IMR-90 (cell line): ENCODE results near the gene CSNK1G2. TPM values are rescaled to one million over a fixed set of nuclear protein-coding genes. Genes with fewer than 3 reads are reported as not detected.

Source experiments
- ATAC-seq: fragments of 200-7000 bp; cut with Tn5 transposase; 2 replicates; pipeline ENCODE4 v1.9.1; 2020; ENCODE audit warnings: low read depth, mild to moderate bottlenecking, moderate library complexity
- BruUV-seq: library from RNA; stranded (reverse); fragments of 400-500 nt; replicated peaks from 2 replicates; lab custom pipeline; 2021; lab: Mats Ljungman, UMichigan
- CTCF ChIA-PET: fragments of 300-600 bp; formaldehyde crosslinking; extraction: SDS; loops from one replicate; lab custom pipeline; 2021; ENCODE audit warnings: antibody characterized with exemption; lab: Yijun Ruan, JAX
- POLR2A ChIA-PET: fragments of 300-600 bp; sonication (Branson Sonifier 250); formaldehyde crosslinking; loops from one replicate; lab custom pipeline; 2022; ENCODE audit warnings: antibody characterized with exemption; ENCODE audit not compliant: unreplicated experiment; lab: Charles Lee
- DNase-seq: peaks from one replicate; pipeline ENCODE4 v3.0.0; 2013
- H2AFZ ChIP-seq: replicated peaks from 2 replicates; pipeline ENCODE3; 2013; ENCODE audit warnings: low read length, mild to moderate bottlenecking; ENCODE audit not compliant: poor library complexity
- H2AK5ac ChIP-seq: 2 replicates; pipeline ENCODE4 v1.6.1; 2013; ENCODE audit warnings: low read depth, low read length, inconsistent platforms
- H2AK9ac ChIP-seq: replicated peaks from 2 replicates; pipeline ENCODE3; 2013; ENCODE audit warnings: mild to moderate bottlenecking, low read depth, low read length, moderate library complexity; ENCODE audit not compliant: poor library complexity
- H2BK120ac ChIP-seq: 2 replicates; pipeline ENCODE4 v1.6.1; 2013; ENCODE audit warnings: low read depth, low read length, inconsistent platforms
- H2BK15ac ChIP-seq: 3 replicates; pipeline ENCODE4 v1.6.1; 2013; ENCODE audit warnings: low read depth, low read length, inconsistent platforms
- H2BK20ac ChIP-seq: 2 replicates; pipeline ENCODE4 v1.6.1; 2013; ENCODE audit warnings: low read depth, mild to moderate bottlenecking, inconsistent platforms, low read length, moderate library complexity
- H2BK5ac ChIP-seq: 2 replicates; pipeline ENCODE4 v1.6.1; 2013; ENCODE audit warnings: mild to moderate bottlenecking, low read depth, low read length, inconsistent platforms; ENCODE audit not compliant: poor library complexity, severe bottlenecking
- H3K14ac ChIP-seq: replicated peaks from 2 replicates; pipeline ENCODE4 v1.6.1; 2013; ENCODE audit warnings: low read depth, low read length, inconsistent platforms
- H3K18ac ChIP-seq: 2 replicates; pipeline ENCODE4 v1.6.1; 2013; ENCODE audit warnings: low read depth, low read length, control low read depth
- H3K23ac ChIP-seq: 2 replicates; pipeline ENCODE4 v1.6.1; 2013; ENCODE audit warnings: low read depth, low read length, inconsistent platforms
- H3K27ac ChIP-seq: 2 replicates; pipeline ENCODE4 v1.5.1; 2013; ENCODE audit warnings: mild to moderate bottlenecking, control low read depth, low read length; ENCODE audit not compliant: insufficient read depth
- H3K27me3 ChIP-seq: 2 replicates; pipeline ENCODE4 v1.6.1; 2013; ENCODE audit warnings: low read length; ENCODE audit not compliant: control insufficient read depth, insufficient read depth
- H3K36me3 ChIP-seq: 2 replicates; pipeline ENCODE4 v1.6.1; 2013; ENCODE audit warnings: low read length, mixed read lengths; ENCODE audit not compliant: control insufficient read depth, insufficient read depth
- H3K4ac ChIP-seq: 2 replicates; pipeline ENCODE4 v1.6.1; 2013; ENCODE audit warnings: low read depth, low read length, inconsistent platforms
- H3K4me1 ChIP-seq: 2 replicates; pipeline ENCODE4 v1.6.1; 2013; ENCODE audit warnings: low read length, mixed read lengths; ENCODE audit not compliant: control insufficient read depth, insufficient read depth
- H3K4me2 ChIP-seq: 2 replicates; pipeline ENCODE4 v1.6.1; 2013; ENCODE audit warnings: low read depth, mild to moderate bottlenecking, control low read depth, low read length, moderate library complexity
- H3K4me3 ChIP-seq: 2 replicates; pipeline ENCODE4 v1.5.1; 2013; ENCODE audit warnings: low read depth, mild to moderate bottlenecking, control low read depth, low read length, moderate library complexity; ENCODE audit not compliant: insufficient read depth
- H3K56ac ChIP-seq: 2 replicates; pipeline ENCODE4 v1.6.1; 2013; ENCODE audit warnings: low read length, inconsistent platforms; ENCODE audit not compliant: insufficient read depth; ENCODE audit errors: extremely low read depth
- H3K79me1 ChIP-seq, 2 experiments: 2 replicates each; pipeline ENCODE4 v1.6.1; 2013; ENCODE audit warnings: low read length in 2 of 2, inconsistent platforms in 1 of 2, low read depth in 1 of 2
- H3K9ac ChIP-seq: 2 replicates; pipeline ENCODE4 v1.6.1; 2013; ENCODE audit warnings: low read depth, low read length, control low read depth
- H3K9me1 ChIP-seq: 2 replicates; pipeline ENCODE4 v1.6.1; 2013; ENCODE audit warnings: low read length, inconsistent platforms; ENCODE audit not compliant: insufficient read depth
- H3K9me3 ChIP-seq: 2 replicates; pipeline ENCODE4 v1.6.1; 2013; ENCODE audit warnings: low read length; ENCODE audit not compliant: control insufficient read depth, insufficient read depth
- H4K20me1 ChIP-seq: 2 replicates; pipeline ENCODE4 v1.6.1; 2013; ENCODE audit warnings: low read length, inconsistent platforms; ENCODE audit not compliant: insufficient read depth
- H4K5ac ChIP-seq: 2 replicates; pipeline ENCODE4 v1.6.1; 2013; ENCODE audit warnings: mild to moderate bottlenecking, low read depth, low read length, control low read depth
- H4K8ac ChIP-seq, 2 experiments: 2 replicates each; pipeline ENCODE4 v1.6.1; 2013; ENCODE audit warnings: low read depth in 2 of 2, low read length in 2 of 2, control low read depth in 1 of 2, inconsistent platforms in 1 of 2
- H4K91ac ChIP-seq: 2 replicates; pipeline ENCODE4 v1.6.1; 2013; ENCODE audit warnings: low read depth, low read length, inconsistent platforms; ENCODE audit not compliant: insufficient read depth
- CEBPB ChIP-seq: IDR thresholded peaks from 2 replicates; pipeline ENCODE4 v1.6.1; 2012; ENCODE audit warnings: low read depth, low read length, improper control_type of control experiment
- CHD1 ChIP-seq: IDR thresholded peaks from 2 replicates; pipeline ENCODE4 v1.6.1; 2012; ENCODE audit warnings: low read depth, low read length, improper control_type of control experiment
- FOS ChIP-seq: fragments of 150-350 bp; IDR thresholded peaks from 2 replicates; pipeline ENCODE4 v1.6.1; 2016; ENCODE audit warnings: low read depth, low read length
- MAFK ChIP-seq: IDR thresholded peaks from 2 replicates; pipeline ENCODE4 v1.6.1; 2012; ENCODE audit warnings: low read depth, low read length, improper control_type of control experiment
- MAZ ChIP-seq: IDR thresholded peaks from 2 replicates; pipeline ENCODE4 v1.6.1; 2012; ENCODE audit warnings: low read depth, mild to moderate bottlenecking, low read length, improper control_type of control experiment, moderate library complexity, borderline replicate concordance
- MXI1 ChIP-seq: IDR thresholded peaks from 2 replicates; pipeline ENCODE4 v1.6.1; 2012; ENCODE audit warnings: low read depth, mild to moderate bottlenecking, low read length, moderate library complexity, borderline replicate concordance
- NFE2L2 ChIP-seq: fragments of 150-350 bp; IDR thresholded peaks from 2 replicates; pipeline ENCODE4 v1.6.1; 2016; ENCODE audit warnings: low read depth, mild to moderate bottlenecking, low read length
- POLR2A ChIP-seq: IDR thresholded peaks from 2 replicates; pipeline ENCODE4 v1.6.1; 2012; ENCODE audit warnings: mild to moderate bottlenecking, low read depth, low read length
- RAD21 ChIP-seq: IDR thresholded peaks from 2 replicates; pipeline ENCODE4 v1.6.1; 2012; ENCODE audit warnings: low read length, improper control_type of control experiment
- RCOR1 ChIP-seq: IDR thresholded peaks from 2 replicates; pipeline ENCODE4 v1.6.1; 2012; ENCODE audit warnings: mild to moderate bottlenecking, low read length, improper control_type of control experiment; ENCODE audit not compliant: insufficient replicate concordance
- RFX5 ChIP-seq: IDR thresholded peaks from 2 replicates; pipeline ENCODE4 v1.8.0; 2012; ENCODE audit warnings: low read depth, mild to moderate bottlenecking, low read length, moderate library complexity
- SMC3 ChIP-seq: fragments of 150-350 bp; IDR thresholded peaks from 2 replicates; pipeline ENCODE4 v1.6.1; 2016; ENCODE audit warnings: low read depth, mild to moderate bottlenecking, antibody characterized with exemption, low read length, moderate library complexity
- WGBS, 2 experiments: methylation state at CpG; one replicate each; pipeline versions ENCODE4 v1.1.5 to v1.1.7; 2013; ENCODE audit warnings: missing lambda C conversion rate in 2 of 2; ENCODE audit not compliant: insufficient read length in 1 of 2; ENCODE audit errors: extremely low coverage in 2 of 2; 5-methylcytosine and 5-hydroxymethylcytosine counted together
- dilution Hi-C: fragments of 300-500 bp; cut with HindIII; formaldehyde crosslinking; loops from one replicate; pipeline ENCODE4 v1.14.3; 2018; ENCODE audit warnings: low sequenced_read_pairs; ENCODE audit not compliant: unreplicated experiment
- in situ Hi-C: fragments of 300-500 bp; cut with MboI; formaldehyde crosslinking; loops from 3 replicates; pipeline ENCODE4 v1.14.3; 2019; ENCODE audit warnings: low sequenced_read_pairs, inconsistent platforms, mixed read lengths
- intact Hi-C: fragments of 100-400 bp; cut with micrococcal nuclease; formaldehyde crosslinking; loops from 2 replicates; pipeline ENCODE4 v1.10.0; 2022
- polyA plus RNA-seq, 3 experiments: library from polyadenylated mRNA; depleted of rRNA; stranded (reverse); fragments of >200 nt; gene quantifications; 2 replicates each; pipeline ENCODE4 v1.2.3, GENCODE V29; 2012; ENCODE audit warnings: low replicate concordance in 1 of 3
- total RNA-seq: library from RNA; depleted of rRNA; stranded (reverse); fragments of >200 nt; gene quantifications from 2 replicates; pipeline ENCODE4 v1.2.3, GENCODE V29; 2012
- TF ChIP-seq, protein P1 (sequence below): conservative IDR thresholded peaks from 2 replicates; pipeline ENCODE4 v1.5.1; 2012; ENCODE audit warnings: mild to moderate bottlenecking, low read depth, low read length, improper control_type of control experiment
- TF ChIP-seq, protein P2 (sequence below): fragments of 150-350 bp; IDR thresholded peaks from 2 replicates; pipeline ENCODE4 v1.6.1; 2017; ENCODE audit warnings: mild to moderate bottlenecking, antibody characterized with exemption, low read length, low read depth
- TF ChIP-seq, protein P3 (sequence below): fragments of 150-350 bp; IDR thresholded peaks from 2 replicates; pipeline ENCODE4 v1.6.1; 2016; ENCODE audit warnings: low read depth, mild to moderate bottlenecking, low read length, moderate library complexity, borderline replicate concordance

The CSNK1G2 gene
- total and polyA plus RNA-seq, 2 of the 4 experiments (the other 2 are of a cell fraction) = 38.0 to 96.3 TPM

DNA sequence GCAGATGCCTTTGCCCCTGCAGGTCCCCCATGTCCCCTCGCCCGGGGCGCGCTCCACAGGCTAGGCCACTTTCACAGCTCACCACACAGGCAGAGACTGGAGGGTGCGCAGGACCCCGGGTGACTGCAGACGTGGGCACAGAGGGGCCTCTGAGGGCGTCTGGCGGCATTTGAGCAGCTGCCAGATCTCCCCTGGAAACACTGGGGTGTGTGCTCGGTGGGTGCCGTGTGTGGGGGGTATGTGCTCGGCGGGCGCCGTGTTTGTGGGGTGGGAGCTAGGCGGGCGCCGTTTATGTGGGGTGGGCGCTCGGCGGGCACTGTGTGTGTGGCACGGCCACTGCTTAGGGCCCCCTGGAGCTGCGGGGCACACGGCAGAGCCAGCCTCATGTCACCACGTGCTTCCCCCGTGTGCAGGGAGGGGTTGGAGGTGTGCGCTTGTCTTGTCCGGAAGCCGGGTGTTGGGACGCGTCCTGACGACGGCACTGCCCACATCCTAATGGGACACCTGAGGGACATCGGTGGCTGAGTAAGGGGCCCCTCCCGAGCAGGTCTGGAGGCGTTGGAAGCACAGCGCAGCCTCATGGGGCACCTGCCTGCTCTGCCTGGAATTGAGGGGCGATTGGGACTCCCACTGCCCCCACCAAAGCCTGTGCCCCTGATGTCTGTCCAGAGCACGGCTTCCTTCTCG is 16.7 kb downstream of the CSNK1G2 start:
- no peak overlapping the region for H2BK15ac ChIP-seq
- H4K91ac ChIP-seq = no peak overlapping the region
- 98% methylated on average over 10 of the region's 40 CpGs; no CpG with 5 or more reads in 1 of the 2 experiments for WGBS, 2 experiments
- BruUV-seq = no TSS peak
- TF ChIP-seq MAZ (no peak), RCOR1 (no peak), CEBPB (no peak), NFE2L2 (no peak), RAD21 (no peak), CHD1 (no peak), RFX5 (no peak), MXI1 (no peak), POLR2A (no peak), MAFK (no peak), SMC3 (no peak), FOS (no peak)
- TF ChIP-seq, protein P1, sequence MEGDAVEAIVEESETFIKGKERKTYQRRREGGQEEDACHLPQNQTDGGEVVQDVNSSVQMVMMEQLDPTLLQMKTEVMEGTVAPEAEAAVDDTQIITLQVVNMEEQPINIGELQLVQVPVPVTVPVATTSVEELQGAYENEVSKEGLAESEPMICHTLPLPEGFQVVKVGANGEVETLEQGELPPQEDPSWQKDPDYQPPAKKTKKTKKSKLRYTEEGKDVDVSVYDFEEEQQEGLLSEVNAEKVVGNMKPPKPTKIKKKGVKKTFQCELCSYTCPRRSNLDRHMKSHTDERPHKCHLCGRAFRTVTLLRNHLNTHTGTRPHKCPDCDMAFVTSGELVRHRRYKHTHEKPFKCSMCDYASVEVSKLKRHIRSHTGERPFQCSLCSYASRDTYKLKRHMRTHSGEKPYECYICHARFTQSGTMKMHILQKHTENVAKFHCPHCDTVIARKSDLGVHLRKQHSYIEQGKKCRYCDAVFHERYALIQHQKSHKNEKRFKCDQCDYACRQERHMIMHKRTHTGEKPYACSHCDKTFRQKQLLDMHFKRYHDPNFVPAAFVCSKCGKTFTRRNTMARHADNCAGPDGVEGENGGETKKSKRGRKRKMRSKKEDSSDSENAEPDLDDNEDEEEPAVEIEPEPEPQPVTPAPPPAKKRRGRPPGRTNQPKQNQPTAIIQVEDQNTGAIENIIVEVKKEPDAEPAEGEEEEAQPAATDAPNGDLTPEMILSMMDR = no peak
- TF ChIP-seq, protein P2, sequence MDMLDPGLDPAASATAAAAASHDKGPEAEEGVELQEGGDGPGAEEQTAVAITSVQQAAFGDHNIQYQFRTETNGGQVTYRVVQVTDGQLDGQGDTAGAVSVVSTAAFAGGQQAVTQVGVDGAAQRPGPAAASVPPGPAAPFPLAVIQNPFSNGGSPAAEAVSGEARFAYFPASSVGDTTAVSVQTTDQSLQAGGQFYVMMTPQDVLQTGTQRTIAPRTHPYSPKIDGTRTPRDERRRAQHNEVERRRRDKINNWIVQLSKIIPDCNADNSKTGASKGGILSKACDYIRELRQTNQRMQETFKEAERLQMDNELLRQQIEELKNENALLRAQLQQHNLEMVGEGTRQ = no peak
- TF ChIP-seq, protein P3, sequence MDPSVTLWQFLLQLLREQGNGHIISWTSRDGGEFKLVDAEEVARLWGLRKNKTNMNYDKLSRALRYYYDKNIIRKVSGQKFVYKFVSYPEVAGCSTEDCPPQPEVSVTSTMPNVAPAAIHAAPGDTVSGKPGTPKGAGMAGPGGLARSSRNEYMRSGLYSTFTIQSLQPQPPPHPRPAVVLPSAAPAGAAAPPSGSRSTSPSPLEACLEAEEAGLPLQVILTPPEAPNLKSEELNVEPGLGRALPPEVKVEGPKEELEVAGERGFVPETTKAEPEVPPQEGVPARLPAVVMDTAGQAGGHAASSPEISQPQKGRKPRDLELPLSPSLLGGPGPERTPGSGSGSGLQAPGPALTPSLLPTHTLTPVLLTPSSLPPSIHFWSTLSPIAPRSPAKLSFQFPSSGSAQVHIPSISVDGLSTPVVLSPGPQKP = no peak
- no peak overlapping the region for H2BK5ac ChIP-seq
- H3K4me3 ChIP-seq = no peak overlapping the region
- no peaks in the 10 kb centered on the region for H3K9me3 ChIP-seq
- no peak overlapping the region for H2AK9ac ChIP-seq
- H3K9ac ChIP-seq = no peak overlapping the region
- CTCF ChIA-PET = no interaction called here
- H4K5ac ChIP-seq = no peak overlapping the region
- no peak overlapping the region for H3K56ac ChIP-seq
- intact Hi-C loops (no loop called here), dilution Hi-C loops (no loop called here), in situ Hi-C loops (no loop called here)
- no peak overlapping the region for H2BK120ac ChIP-seq
- H2AK5ac ChIP-seq = no peak overlapping the region
- H3K4ac ChIP-seq = no peak overlapping the region
- H3K14ac ChIP-seq = no peak overlapping the region
- no peak overlapping the region for H2AFZ ChIP-seq
- DNase-seq (no peak), ATAC-seq (no peak)
- no peak overlapping the region for H3K18ac ChIP-seq
- H3K23ac ChIP-seq = no peak overlapping the region
- no peak overlapping the region for H3K4me2 ChIP-seq
- H3K27ac ChIP-seq = no peak overlapping the region
- H3K4me1 ChIP-seq = no peaks in the 10 kb centered on the region
- no peaks in the 10 kb centered on the region for H3K27me3 ChIP-seq
- no peak overlapping the region for H2BK20ac ChIP-seq
- H4K8ac ChIP-seq = no peak overlapping the region
- peaks cover 3% of the 10 kb centered on the region; the same call in 1 of the 2 replicates for H3K9me1 ChIP-seq
- peaks cover 8% of the 10 kb centered on the region for H3K36me3 ChIP-seq
- POLR2A ChIA-PET = no interaction called here
- peaks cover 88% of the 10 kb centered on the region for H4K20me1 ChIP-seq
- peaks cover 8 to 71% of the 10 kb centered on the region in 2 experiments; a peak in 3 of 4 replicates for H3K79me1 ChIP-seq
